SU-DHL-6 (cell line): Measurements from ENCODE around the gene COL25A1.

Experiments
- H2AFZ ChIP-seq: fragments of 200-600 bp; sonication (generic); 2 replicates; pipeline ENCODE4 v1.6.1; 2014; ENCODE audit warnings: low read depth, mild to moderate bottlenecking, moderate library complexity, mixed read lengths, antibody characterized with exemption, low read length; ENCODE audit not compliant: severe bottlenecking
- H3F3A ChIP-seq: fragments of 200-600 bp; shearing (Covaris generic); 2 replicates; pipeline ENCODE4 v1.6.0; 2016; ENCODE audit warnings: antibody characterized with exemption, mild to moderate bottlenecking; ENCODE audit not compliant: insufficient read depth
- H3K27ac ChIP-seq: fragments of 200-600 bp; sonication (generic); 2 replicates; pipeline ENCODE4 v1.5.1; 2016; ENCODE audit warnings: low read depth, mild to moderate bottlenecking, low read length, moderate library complexity, mixed read lengths
- H3K27me3 ChIP-seq: fragments of 200-600 bp; sonication (generic), shearing (Covaris generic); 2 replicates; pipeline ENCODE4 v1.6.0; 2014; ENCODE audit warnings: mild to moderate bottlenecking, low read length
- H3K36me3 ChIP-seq: fragments of 200-600 bp; sonication (generic); 2 replicates; pipeline ENCODE4 v1.6.1; 2014; ENCODE audit warnings: mild to moderate bottlenecking, low read length, mixed read lengths
- H3K4me2 ChIP-seq: fragments of 300-600, 200-600 bp; shearing (Covaris generic), sonication (generic); 2 replicates; pipeline ENCODE4 v1.6.0; 2014; ENCODE audit warnings: low read length, low read depth, mild to moderate bottlenecking; ENCODE audit not compliant: poor library complexity, severe bottlenecking
- H3K4me3 ChIP-seq: fragments of 200-600 bp; sonication (generic); 2 replicates; pipeline ENCODE4 v1.5.1; 2014; ENCODE audit warnings: antibody characterized with exemption, low read length, mild to moderate bottlenecking, mixed read lengths; ENCODE audit not compliant: insufficient read depth, poor library complexity, severe bottlenecking
- H3K79me2 ChIP-seq: fragments of 200-600 bp; sonication (generic); 2 replicates; pipeline ENCODE4 v1.6.1; 2014; ENCODE audit warnings: mild to moderate bottlenecking, low read length, moderate library complexity; ENCODE audit not compliant: insufficient read depth
- H3K9ac ChIP-seq: fragments of 200-600 bp; sonication (generic); 2 replicates; pipeline ENCODE4 v1.7.0; 2014; ENCODE audit warnings: mild to moderate bottlenecking, low read length
- H3K9me2 ChIP-seq: fragments of 200-600 bp; sonication (generic); replicated peaks from 2 replicates; pipeline ENCODE4 v1.6.1; 2014; ENCODE audit warnings: low read length; ENCODE audit not compliant: insufficient read depth
- H3K9me3 ChIP-seq: fragments of 200-600 bp; sonication (generic); 2 replicates; pipeline ENCODE4 v1.6.1; 2014; ENCODE audit warnings: low read length, mixed read lengths; ENCODE audit not compliant: insufficient read depth
- H4K20me1 ChIP-seq: fragments of 200-600 bp; sonication (generic); 2 replicates; pipeline ENCODE4 v1.6.1; 2014; ENCODE audit warnings: low read depth, mild to moderate bottlenecking, antibody characterized with exemption, low read length, moderate library complexity, mixed read lengths
- CTCF ChIP-seq: fragments of 200-600 bp; sonication (generic); IDR thresholded peaks from one replicate; pipeline ENCODE4 v1.5.1; 2017; ENCODE audit warnings: antibody characterized with exemption, mild to moderate bottlenecking, low read length, moderate library complexity; ENCODE audit not compliant: insufficient read depth, poor library complexity, severe bottlenecking
- EZH2phosphoT487 ChIP-seq: fragments of 200-600 bp; sonication (generic), shearing (Covaris generic); conservative IDR thresholded peaks from 2 replicates; pipeline ENCODE4 v1.6.1; 2018; ENCODE audit warnings: mild to moderate bottlenecking, antibody characterized with exemption, low read length, moderate library complexity, mixed read lengths

The COL25A1 gene

GRCh38 chr4:109157696-109158095, 144.8 kb downstream of the COL25A1 start:
- H3K27me3 ChIP-seq, result no peaks in the 10 kb centered on the region
- H3F3A ChIP-seq, result no peaks in the 10 kb centered on the region
- no peaks in the 10 kb centered on the region for H3K9me3 ChIP-seq
- H4K20me1 ChIP-seq, result no peaks in the 10 kb centered on the region
- H3K36me3 ChIP-seq, result no peaks in the 10 kb centered on the region
- no peak overlapping the region for H3K27ac ChIP-seq
- TF ChIP-seq EZH2phosphoT487 (no peak), CTCF (no peak)
- H3K4me2 ChIP-seq, result no peak overlapping the region
- H2AFZ ChIP-seq, result no peak overlapping the region
- no peak overlapping the region for H3K4me3 ChIP-seq
- no peak overlapping the region for H3K9ac ChIP-seq
- no peaks in the 10 kb centered on the region for H3K79me2 ChIP-seq
- no peaks in the 10 kb centered on the region for H3K9me2 ChIP-seq

GRCh38 chr4:109157205-109157604, 145.3 kb downstream of the COL25A1 start:
- no peaks in the 10 kb centered on the region for H3K9me3 ChIP-seq
- no peaks in the 10 kb centered on the region for H3F3A ChIP-seq
- H3K27me3 ChIP-seq, result no peaks in the 10 kb centered on the region
- H4K20me1 ChIP-seq, result no peaks in the 10 kb centered on the region
- no peaks in the 10 kb centered on the region for H3K9me2 ChIP-seq
- H3K4me3 ChIP-seq, result no peak overlapping the region
- no peaks in the 10 kb centered on the region for H3K36me3 ChIP-seq
- H3K9ac ChIP-seq, result no peak overlapping the region
- H3K4me2 ChIP-seq, result no peak overlapping the region
- H3K27ac ChIP-seq, result no peak overlapping the region
- no peak overlapping the region for H2AFZ ChIP-seq
- H3K79me2 ChIP-seq, result no peaks in the 10 kb centered on the region
- TF ChIP-seq CTCF (no peak), EZH2phosphoT487 (no peak)

- H3K4me3 ChIP-seq, result no peak overlapping the region
- H3K9me2 ChIP-seq, result no peaks in the 10 kb centered on the region
- no peak overlapping the region for H3K9ac ChIP-seq
- H3K36me3 ChIP-seq, result no peaks in the 10 kb centered on the region
- no peaks in the 10 kb centered on the region for H3K9me3 ChIP-seq
- no peak overlapping the region for H2AFZ ChIP-seq
- no peaks in the 10 kb centered on the region for H3K79me2 ChIP-seq
- no peak overlapping the region for H3K27ac ChIP-seq
- no peaks in the 10 kb centered on the region for H3K27me3 ChIP-seq
- no peak overlapping the region for H3K4me2 ChIP-seq
- no peaks in the 10 kb centered on the region for H3F3A ChIP-seq
- H4K20me1 ChIP-seq, result no peaks in the 10 kb centered on the region
- TF ChIP-seq CTCF (no peak), EZH2phosphoT487 (no peak)
These were observed 146.1 kb downstream of the COL25A1 start for GRCh38 chr4:109156356-109156755.
